Thyroid gland (tissue), 4 donors: ENCODE results near the gene PLCD1.

Experiments
- CTCF ChIP-seq, 6 experiments: fragments of 200-600 bp in 3 of 6; fragments of 450-650 bp in 3 of 6; sonication (generic) in 3 of 6; IDR thresholded peaks; one replicate each; pipeline ENCODE4 v1.5.1; 2016 to 2019; ENCODE audit warnings: antibody characterized with exemption in 6 of 6, mild to moderate bottlenecking in 2 of 6, inconsistent platforms in 1 of 6, moderate library complexity in 1 of 6
- POLR2A ChIP-seq, 2 donors: fragments of 450-650 bp; IDR thresholded peaks; one replicate each; pipeline ENCODE4 v1.6.1; 2017; ENCODE audit warnings: antibody characterized with exemption in 2 of 2, mild to moderate bottlenecking in 2 of 2, moderate library complexity in 1 of 2

GRCh38 chr3:38019658-38020341 is 9.6 kb downstream of the PLCD1 start:
- TF ChIP-seq CTCF (IDR thresholded peaks at IDR 0.05) (no peak), POLR2A (IDR thresholded peaks at IDR 0.05) (no peak)
